ENCODE data around the gene INPP5A. TPM values are rescaled to one million over a fixed set of nuclear protein-coding genes. Genes with fewer than 3 reads are reported as not detected.

INPP5A gene
- total RNA-seq, 1 donor from 2014 or later: 103 TPM

DNA sequence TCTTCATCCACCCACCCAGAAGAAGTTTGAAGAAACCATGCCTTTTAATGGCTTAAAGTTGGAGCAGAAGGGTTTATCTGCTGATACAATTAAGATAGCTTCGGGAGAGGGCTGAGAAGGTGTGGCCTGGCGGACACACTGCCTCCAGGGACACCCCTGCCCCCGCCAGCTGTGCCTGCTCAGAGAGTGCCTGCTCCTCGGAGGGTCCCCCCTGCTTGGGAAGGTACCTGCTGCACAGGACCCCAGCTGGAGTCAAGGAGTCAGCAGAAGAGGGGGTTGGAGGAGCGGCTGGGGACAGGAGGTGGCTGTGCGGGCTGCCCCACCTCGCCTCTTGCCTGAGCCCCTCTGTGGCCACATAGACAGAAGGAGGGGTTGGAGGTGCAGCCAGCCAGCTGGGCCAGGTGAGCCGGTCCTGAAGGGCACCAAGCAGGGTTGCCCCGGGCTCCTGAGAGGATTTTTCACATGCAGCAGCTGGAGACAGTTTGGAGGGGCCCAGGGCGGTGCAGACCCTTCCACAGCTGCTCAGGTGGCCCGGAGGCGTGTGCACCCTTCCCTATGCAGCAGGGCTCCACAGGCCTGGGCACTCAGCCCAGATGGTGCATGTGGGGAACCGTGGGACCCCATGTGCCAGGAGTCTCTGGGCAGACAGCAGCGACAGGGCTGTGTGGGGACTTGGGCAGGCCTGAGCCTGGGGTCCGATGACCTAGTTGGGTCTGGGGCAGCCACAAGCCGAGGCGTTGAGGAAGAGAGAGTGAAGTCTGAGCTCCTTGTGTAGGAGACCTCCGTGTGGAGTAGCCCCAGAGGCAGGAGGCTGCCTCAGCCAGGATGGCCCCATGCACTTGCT, 118.9 kb downstream of the INPP5A start:
- no peak for DNase-seq (ENCODE audit: low spot score)

DNA sequence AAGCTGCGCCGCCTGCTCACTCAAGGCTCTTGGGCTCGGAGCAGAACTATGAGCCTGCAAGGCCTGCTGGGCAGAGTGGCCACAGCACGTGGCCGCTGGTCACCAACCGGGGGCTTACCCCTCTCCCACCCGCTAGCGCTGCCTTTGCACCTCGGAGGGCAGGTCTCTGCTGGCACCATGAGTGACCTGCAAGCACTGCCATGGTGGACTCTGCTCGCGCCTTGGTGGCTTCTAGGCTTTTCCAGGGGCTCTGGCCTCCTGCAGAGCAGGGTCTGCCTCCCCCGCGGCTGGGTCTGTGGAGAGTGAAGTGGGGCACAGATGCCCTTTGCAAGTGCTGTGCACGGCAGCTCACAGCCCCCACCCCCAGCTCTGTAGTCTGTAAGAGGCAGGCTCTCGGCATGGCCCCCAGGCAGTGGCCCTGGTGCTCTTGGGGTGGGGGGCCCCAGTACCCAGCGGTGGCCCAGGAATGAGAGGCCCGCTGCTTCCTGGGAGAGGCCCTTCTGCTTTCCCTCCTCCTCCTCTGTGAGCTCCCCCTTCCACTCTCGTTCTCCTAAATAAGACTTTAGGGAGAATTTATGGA, 119.6 kb downstream of the INPP5A start:
- no peak for DNase-seq (ENCODE audit: low spot score)

DNA sequence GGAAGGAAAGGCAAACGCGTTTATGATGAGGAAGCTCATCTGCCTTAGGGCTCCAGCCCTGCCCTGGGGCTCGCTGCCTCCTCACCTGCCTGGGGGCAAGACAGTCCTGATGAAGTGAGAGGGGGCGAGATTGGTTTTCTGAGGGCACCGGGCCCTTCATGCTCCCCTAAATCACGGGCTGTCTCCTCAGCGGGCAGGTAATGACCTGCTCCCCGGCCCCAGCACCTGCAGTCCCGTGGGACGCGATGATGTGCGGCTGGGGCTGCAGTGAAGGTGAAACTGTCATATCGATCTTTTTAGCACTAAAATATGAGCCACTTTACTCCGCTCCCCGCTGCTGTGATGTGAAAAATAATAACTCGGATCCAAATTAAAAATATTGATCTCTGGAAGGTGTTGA, 120.2 kb downstream of the INPP5A start:
- DNase-seq (ENCODE audit: low spot score): no peak

DNA sequence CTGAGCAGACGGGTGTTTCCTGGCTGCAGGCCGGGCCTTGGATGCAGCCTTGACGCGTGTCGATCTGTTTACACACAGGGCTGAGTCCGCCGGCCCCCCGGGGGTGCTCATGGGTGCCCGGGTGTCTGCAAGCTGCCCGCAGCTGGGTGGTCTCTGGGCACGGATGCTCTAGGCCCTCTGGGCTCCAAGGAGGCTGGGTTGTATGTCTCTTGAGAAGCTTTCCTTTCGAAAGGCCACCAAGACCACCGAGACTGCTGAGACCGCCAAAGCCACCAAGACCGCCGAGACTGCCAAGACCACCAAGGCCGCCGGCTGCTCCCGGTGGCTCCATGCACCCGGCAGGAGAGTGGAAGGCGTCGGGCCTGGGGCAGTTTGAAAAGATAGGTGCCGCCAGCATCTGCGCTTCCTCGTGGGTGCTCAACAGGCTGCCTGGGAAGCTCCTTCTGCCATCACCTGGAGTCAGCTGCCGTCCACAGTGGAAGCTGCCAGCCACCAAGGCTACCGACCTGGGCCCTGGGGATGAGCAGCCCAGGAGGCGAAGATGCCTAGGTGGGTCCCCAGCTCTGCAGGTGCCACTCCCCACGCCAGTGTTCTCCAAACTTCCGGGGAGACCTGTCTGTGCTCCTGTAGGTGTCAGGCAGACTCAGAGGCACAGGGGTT, 121.1 kb downstream of the INPP5A start:
- DNase-seq (ENCODE audit: low spot score): no peak

GRCh38 chr10:132659206-132660091, 121.9 kb downstream of the INPP5A start:
- no peak for DNase-seq (ENCODE audit: low spot score)

- DNase-seq (ENCODE audit: low spot score): no peak
Observed at GRCh38 chr10:132660385-132660784, 122.8 kb downstream of the INPP5A start.

GRCh38 chr10:132662186-132662920, 124.8 kb downstream of the INPP5A start:
- DNase-seq (ENCODE audit: low spot score): no peak

DNA sequence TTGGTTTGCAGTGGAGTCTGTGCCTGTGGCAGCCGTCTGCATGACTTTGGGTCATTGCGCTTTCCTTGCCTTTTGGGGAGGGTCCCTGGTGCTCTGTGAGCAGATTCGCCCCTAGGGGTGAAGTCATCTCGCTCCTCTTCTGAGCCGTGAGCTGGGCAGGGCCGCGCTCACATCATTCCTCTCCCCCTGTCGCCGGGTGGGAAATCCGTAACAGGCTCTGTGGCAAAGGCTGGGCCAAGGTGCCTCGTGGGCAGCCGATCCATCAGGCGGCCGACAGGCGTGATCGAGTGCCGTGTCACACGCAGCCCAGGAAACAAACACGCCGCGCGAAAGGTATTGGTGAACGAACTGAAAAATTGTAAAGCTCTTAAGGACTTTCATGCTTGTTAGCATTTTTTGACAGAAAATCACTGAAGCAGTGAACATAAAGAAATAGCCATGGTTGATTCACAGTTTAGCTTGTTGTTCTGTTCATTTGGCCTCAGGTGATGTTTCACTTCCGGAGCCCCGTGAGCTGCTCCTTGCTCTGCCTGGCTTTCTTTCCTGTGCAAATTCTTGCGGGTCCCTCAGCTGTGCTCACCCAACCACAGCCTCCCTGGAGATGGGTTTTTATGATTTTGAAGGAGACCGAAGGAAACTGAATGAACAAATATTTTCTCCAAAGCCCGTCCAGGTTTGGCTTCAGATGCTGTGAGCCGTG, 126.2 kb downstream of the INPP5A start:
- no peak for DNase-seq (ENCODE audit: low spot score)

DNA sequence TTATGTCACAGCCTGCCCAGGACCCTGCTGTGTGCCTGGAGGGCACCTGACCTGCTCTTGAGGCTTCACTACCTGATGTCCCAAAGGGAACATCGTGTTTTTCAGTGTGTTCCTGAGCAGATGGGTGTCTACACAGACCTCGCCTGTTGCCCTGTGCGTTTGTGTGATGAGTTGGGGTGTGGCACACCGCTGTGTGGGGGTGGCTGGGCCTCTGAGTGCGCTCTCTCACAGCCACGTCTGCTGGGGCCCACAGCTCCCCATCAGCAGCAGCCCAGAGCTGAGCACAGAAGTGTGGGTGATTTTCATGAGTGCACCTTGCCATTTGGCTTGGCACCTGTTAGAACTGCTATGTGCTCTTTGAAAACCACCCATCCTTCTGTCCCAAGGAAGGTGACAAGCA, 126.8 kb downstream of the INPP5A start:
- no peak for DNase-seq (ENCODE audit: low spot score)

GRCh38 chr10:132664883-132665282, 127.3 kb downstream of the INPP5A start:
- DNase-seq (ENCODE audit: low spot score): no peak

DNA sequence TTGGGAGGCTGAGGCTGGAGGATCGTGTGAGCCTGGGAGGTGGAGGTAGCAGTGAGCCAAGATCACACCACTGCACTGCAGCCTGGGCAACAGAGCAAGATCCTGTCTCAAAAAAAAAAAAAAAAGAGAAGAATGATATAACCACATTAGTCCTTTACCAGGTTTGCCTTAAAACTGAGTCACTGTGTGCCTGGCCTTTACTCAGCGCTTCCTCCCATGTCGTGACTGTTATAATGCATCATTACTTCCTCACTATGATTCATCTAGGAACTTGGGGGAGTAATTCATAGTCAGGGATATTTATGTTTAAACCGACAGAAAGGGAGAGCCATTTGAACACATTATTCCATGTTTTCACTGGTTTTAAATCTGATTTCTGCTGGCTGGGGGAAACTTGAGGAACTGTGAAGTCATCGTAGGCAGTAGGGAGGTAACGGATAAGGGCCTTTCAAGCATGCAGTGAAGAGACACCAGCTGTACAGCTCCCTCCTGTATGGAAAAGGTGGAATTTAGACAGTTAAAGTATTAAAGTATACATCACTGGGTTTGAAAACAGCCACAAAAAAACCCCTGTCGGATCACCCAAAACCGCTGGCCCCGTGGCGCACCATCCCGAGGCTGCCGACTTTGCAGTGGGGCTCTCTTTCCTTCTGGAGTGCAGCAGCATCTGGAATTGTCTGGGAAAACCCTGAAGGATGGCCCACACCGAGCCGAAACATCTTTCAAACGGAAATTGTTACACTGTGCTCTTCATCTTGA, 128.5 kb downstream of the INPP5A start:
- no peak for DNase-seq (ENCODE audit: low spot score)

DNA sequence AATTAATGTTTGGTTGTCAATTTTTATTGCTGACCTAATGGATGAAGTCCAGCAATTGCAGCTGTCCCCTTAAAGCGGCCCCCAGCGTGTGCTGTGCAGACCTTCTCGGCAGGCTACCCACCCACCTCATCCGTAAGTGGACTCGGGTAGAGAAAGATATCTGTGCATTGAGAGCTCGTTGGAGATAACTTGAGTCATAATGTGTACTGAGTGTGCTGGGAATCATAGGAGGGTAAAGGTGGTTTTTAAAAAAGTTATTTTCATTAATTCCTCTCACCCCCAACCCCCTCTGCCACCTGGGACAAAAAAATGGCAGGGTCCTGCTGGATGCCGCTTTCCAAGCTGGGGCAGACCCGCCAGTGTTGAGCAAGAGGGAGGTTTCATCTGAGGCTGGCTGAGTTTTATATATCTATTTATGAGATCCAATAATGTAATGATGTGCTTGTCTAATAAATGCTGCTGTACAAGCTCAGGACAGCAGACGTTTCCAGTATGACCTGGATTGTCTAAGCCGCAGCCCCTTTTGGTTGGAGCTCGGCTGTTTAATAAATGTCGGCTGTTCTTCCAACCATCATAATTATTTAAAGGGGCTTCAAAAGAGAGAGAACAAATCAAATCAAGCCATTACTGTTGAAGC, 129.2 kb downstream of the INPP5A start:
- DNase-seq (ENCODE audit: low spot score): no peak

DNA sequence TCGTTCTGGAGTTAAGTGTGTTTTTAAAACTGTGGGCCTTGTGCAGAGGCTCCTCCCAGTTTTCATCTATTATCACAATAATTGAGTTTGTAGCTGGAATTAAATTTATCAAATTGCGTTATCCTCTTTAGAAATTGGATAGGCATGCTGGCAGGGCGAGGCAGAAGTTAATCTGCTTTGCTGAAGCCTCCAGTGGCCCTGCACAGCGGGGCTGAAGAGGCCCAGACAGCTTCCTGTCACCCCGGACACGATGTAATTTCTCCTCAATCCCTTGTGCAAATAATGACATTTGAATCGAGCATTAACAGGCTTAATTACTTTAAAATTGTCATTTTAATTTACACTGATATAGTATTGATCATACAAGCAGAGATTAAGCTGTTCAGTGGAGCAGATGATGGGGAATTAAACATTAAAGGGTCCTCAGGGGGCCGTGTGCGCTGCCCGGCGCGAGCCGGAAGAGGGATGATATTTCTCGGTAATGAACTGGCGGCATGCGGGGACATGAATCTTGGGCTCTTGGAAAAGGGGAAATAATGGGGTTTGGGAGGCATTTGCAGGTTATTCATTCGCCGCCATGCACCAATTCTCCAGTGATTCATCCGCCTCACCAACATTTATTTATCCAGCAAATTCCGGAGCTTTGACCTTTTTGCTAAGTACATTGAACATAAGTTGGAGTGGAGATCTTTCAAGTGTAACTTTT, 129.9 kb downstream of the INPP5A start:
- DNase-seq (ENCODE audit: low spot score): no peak

- DNase-seq (ENCODE audit: low spot score): no peak
Observed at GRCh38 chr10:132668048-132668394, 130.4 kb downstream of the INPP5A start.

DNA sequence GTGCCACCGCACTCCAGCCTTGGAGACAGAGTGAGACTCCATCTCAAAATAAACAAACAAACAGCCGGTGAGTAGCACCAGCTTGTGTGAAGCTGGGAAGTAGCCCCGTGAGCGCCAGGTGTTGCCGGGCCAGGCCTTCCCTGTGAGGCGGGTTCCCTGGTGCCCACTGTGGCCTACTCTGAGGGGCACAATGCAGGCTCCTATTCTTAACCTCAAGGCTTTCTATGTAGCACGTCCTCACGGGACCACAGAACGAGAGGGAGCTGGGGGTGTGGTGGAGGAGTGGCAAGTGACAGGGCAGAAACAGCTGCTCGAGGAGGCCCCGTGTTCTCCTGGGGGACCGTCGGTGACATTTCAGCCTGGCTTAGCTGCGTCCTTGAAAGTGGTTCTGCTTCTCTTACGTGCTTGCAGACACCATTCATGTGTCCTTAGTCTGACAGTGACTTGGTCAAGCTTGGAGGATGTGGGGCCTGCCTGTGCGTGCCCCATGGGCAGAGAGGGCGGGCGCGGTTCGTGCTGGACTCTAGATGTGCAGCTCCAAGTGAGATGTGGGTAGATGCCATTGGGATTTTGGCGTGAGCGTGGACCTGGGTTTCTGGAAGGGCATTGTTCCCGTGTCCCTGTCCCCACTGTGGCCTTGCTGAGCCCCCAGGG, 131.7 kb downstream of the INPP5A start:
- DNase-seq (ENCODE audit: low spot score): no peak

DNA sequence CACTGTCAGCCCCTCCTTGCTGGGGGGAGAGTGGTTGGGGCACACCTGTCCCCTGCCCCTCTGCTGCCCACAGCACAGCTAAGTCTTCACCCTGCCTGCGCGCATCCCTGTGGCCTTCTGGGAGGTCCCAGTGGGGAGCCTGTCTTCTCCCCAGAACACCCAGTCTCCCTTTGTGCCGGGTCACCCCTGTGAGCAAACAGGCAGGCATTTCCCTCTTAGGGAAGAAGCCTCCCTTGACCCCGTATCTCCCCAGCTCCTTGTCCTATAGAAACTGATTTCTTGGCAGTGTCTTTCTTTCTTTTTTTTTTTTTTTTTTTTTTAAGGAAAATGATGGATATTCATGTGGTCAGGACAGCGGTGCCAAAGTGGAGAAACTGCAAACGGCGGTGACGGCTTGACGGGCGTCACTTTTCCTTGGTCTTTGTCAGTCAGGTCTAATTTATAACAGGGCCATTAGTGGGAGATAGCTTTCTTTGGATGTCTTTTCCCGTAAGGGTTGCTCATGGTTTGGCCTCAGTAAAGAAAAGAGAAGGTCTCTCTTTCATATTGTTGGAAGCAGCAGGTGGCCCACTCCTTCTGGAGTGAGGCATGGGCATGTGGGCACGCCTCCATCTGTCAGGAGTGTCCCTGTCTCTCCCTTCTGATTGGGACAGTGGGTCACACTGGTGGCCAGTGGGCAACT, 133.1 kb downstream of the INPP5A start:
- DNase-seq (ENCODE audit: low spot score): no peak

All from umbilical cord (tissue), 2 donors.